Endothelial cell (in vitro differentiated cells): ENCODE data around the gene METTL23. TPM values are rescaled to one million over a fixed set of nuclear protein-coding genes. Genes with fewer than 3 reads are reported as not detected.
"Not testable (repeated sequence)": the region's sequence is repeated elsewhere in the genome, so short reads cannot be mapped to it uniquely, and the experiment has no call there.

ENCODE experiments used
- DNase-seq: peaks from one replicate; pipeline ENCODE4 v3.0.0; 2021; ENCODE audit warnings: low spot score
- H3K27ac Mint-ChIP-seq: one replicate; pipeline ENCODE4 v1.8.0; 2021; ENCODE audit warnings: mixed read lengths, inconsistent platforms; ENCODE audit not compliant: unreplicated experiment
- H3K27me3 Mint-ChIP-seq: one replicate; pipeline ENCODE4 v1.8.0; 2021; ENCODE audit warnings: mild to moderate bottlenecking, moderate library complexity, mixed read lengths, inconsistent platforms; ENCODE audit not compliant: unreplicated experiment
- H3K36me3 Mint-ChIP-seq: one replicate; pipeline ENCODE4 v1.8.0; 2021; ENCODE audit warnings: mild to moderate bottlenecking, low read depth, mixed read lengths, inconsistent platforms; ENCODE audit not compliant: unreplicated experiment
- H3K4me1 Mint-ChIP-seq: one replicate; pipeline ENCODE4 v1.8.0; 2021; ENCODE audit warnings: mild to moderate bottlenecking, mixed read lengths, inconsistent platforms; ENCODE audit not compliant: unreplicated experiment
- H3K4me3 Mint-ChIP-seq: one replicate; pipeline ENCODE4 v1.8.0; 2021; ENCODE audit warnings: mild to moderate bottlenecking, mixed read lengths, inconsistent platforms; ENCODE audit not compliant: unreplicated experiment
- H3K9me3 Mint-ChIP-seq: one replicate; pipeline ENCODE4 v1.8.0; 2021; ENCODE audit warnings: mixed read lengths, inconsistent platforms; ENCODE audit not compliant: unreplicated experiment
- total RNA-seq: library from RNA; stranded (reverse); fragmentation: NEBNext Ultra II Directional; extraction: Animal tissue kit (Norgen Biotek cat#: 25700); gene quantifications from one replicate; pipeline ENCODE4 v1.2.1, GENCODE V29; 2021; ENCODE audit not compliant: unreplicated experiment
- TF ChIP-seq, protein P1 (sequence below): fragments of 200-600 bp; sonication (generic); IDR thresholded peaks from one replicate; pipeline ENCODE4 v1.5.0; 2021; ENCODE audit warnings: antibody characterized with exemption; ENCODE audit not compliant: unreplicated experiment

Gene METTL23
- total RNA-seq, 1 donor from 2014 or later = 30.5 TPM

DNA sequence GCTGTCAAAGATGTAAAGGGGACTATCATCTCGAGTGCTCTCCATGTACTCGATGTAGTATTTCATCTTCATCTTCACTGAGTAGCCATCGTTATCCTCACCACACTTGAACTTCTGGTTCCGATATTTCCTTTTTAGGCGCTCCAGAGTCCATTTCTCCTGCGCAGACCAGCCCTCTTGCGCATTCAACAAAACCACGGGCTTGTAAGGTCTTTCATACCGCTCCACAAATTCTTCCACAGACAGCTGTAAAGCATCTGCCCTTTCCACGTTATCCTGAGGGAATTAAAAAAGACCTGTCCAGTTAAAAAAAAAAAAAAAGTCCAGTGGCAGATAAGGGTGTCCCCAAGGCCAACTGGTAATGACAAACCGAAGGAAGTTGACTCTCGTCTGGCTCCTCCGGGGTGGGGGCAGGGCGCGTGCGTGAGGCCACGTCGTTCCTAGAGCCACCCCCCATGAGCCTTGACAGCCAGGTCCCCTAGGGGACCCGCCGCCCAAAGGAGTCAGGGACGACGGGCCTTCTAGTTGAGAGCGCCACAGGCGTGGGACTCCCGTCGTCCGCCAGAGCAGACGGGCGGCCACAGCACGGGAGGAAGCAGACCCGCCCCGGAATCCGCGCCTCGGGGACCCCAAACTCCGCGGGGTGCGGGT, 934 bp upstream of the METTL23 start:
- no peaks in the 10 kb centered on the region for H3K9me3 Mint-ChIP-seq
- H3K4me1 Mint-ChIP-seq = peaks cover 15% of the 10 kb centered on the region
- no peak for DNase-seq
- H3K36me3 Mint-ChIP-seq = peaks cover 16% of the 10 kb centered on the region
- TF ChIP-seq, protein P1, sequence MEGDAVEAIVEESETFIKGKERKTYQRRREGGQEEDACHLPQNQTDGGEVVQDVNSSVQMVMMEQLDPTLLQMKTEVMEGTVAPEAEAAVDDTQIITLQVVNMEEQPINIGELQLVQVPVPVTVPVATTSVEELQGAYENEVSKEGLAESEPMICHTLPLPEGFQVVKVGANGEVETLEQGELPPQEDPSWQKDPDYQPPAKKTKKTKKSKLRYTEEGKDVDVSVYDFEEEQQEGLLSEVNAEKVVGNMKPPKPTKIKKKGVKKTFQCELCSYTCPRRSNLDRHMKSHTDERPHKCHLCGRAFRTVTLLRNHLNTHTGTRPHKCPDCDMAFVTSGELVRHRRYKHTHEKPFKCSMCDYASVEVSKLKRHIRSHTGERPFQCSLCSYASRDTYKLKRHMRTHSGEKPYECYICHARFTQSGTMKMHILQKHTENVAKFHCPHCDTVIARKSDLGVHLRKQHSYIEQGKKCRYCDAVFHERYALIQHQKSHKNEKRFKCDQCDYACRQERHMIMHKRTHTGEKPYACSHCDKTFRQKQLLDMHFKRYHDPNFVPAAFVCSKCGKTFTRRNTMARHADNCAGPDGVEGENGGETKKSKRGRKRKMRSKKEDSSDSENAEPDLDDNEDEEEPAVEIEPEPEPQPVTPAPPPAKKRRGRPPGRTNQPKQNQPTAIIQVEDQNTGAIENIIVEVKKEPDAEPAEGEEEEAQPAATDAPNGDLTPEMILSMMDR = no peak
- H3K4me3 Mint-ChIP-seq = peak overlapping the region; percentile 94
- H3K27me3 Mint-ChIP-seq = peaks cover 10% of the 10 kb centered on the region
- H3K27ac Mint-ChIP-seq = peak overlapping the region; percentile 81

DNA sequence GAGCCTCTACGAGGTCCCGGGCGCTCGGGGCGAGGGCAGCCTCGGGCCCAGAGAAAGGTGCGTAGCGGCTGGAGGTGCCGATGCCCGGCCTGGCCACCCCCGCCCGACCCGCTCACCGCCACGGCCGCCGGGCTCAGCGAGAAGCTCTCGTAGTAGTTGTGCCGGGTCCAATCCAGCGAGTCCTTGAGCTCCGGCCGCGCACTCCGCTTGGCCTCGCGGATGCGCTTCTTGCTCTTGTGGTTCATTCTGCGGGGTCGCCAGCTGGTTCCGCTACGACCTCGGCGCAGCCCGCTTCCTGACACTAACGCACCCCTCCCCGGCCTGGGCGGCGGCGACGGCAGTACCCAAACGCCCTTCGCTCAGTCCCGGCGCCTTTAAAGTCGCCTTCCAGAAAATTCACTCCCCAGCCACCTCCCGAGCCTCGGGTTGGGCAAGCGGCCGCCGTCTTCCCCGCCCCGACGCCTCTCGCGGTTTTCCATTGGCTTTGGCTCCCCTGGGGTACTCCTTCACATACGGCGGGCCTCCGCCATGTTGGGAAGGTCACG, 336 bp upstream of the METTL23 start, which contains the start of gene JMJD6:
Gene JMJD6, minus strand, starts transcription at position 376 of the 545 bp plus-strand sequence. Its CDS starts 131 bp downstream, at position 245.
- TF ChIP-seq, protein P1 = no peak
- Mint-ChIP-seq H3K27me3 (peaks cover 10% of the 10 kb centered on the region), H3K9me3 (no peaks in the 10 kb centered on the region), H3K27ac (peak within 1 kb of the TSS; percentile 97), H3K4me3 (peak within 1 kb of the TSS; percentile 95), H3K4me1 (peaks cover 15% of the 10 kb centered on the region), H3K36me3 (peaks cover 14% of the 10 kb centered on the region)
- DNase-seq = peak; percentile 88

DNA sequence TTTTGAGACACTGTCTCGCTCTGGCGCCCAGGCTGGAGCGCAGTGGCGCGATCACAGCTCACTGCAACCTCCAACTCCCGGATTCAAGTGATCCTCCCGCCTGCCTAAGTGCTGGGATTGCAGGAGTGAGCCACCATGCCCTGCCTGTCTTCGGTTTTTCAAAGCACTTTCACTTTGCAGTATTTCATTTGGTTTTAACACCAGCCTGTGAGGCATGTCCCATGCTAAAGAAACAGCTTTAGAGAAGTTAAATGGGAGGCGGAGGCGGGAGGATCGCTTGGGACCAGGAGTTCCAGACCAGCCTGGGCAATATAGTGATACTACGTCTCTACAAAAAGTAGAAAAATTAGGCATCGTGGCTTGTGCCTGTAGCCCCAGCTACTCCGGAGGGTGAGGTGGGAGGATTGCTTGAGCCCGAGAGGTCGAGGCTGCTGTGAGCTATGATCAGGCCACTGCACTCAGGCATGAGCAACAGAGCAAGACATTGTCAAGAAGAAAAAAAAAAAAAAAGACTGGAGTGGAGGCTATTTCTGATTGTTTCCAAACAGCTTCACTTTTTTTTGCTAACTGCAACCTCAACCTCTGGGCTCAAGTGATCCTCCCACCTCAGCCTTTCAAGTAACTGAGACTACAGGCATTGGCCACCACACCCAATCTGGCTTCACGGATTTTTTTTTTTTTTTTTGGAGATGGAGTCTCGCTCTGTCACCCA, 1.3 kb downstream of the METTL23 start:
- Mint-ChIP-seq H3K36me3 (peaks cover 5% of the 10 kb centered on the region), H3K4me3 (peak overlapping the region; percentile 95), H3K27me3 (peaks cover 10% of the 10 kb centered on the region), H3K27ac (peak overlapping the region; percentile 97), H3K9me3 (no peaks in the 10 kb centered on the region), H3K4me1 (peaks cover 15% of the 10 kb centered on the region)
- TF ChIP-seq, protein P1 = no peak
- no peak for DNase-seq

DNA sequence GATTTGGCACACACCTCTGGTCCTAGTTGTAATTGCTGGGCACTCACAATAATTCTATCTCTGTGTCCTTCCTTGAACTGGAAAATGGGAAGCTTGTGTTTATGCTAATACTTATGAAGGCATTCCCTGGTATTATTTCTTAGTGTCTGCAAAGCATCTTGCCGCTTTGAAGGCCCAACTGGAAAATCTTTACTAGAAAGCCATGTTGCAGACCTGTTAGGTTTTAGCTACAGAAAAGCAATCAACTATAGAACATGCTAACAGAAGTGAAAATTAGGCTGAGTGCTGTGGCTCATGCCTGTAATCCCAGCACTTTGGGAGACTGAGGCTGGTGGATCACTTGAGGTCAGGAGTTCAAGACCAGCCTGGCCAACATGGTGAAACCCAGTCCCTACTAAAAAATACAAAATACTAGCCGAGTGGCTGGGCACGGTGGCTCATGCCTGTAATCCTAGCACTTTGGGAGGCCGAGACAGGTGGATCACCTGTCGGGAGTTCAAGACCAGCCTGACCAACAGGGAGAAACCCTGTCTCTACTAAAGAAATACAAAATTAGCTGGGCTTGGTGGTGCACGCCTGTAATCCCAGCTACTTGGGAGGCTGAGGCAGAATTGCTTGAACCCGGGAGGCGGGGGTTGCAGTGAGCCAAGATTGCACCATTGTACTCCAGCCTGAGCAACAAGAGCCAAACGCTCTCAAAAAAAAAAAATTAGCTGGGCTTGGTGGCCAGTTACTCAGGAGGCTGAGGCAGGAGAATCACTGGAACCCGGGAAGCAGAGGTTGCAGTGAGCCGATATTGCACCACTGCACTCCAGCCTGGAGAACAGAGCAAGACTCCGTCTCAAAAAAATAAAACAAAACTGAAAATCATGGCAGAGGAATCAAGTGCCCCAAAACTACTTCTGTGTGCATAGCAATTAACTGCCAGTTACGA, 5.4 kb downstream of the METTL23 start:
- not testable (repeated sequence) for H3K9me3 Mint-ChIP-seq, H3K4me3 Mint-ChIP-seq, DNase-seq, H3K27ac Mint-ChIP-seq
- Mint-ChIP-seq H3K27me3 (peaks cover 14% of the 10 kb centered on the region), H3K36me3 (peaks cover 36% of the 10 kb centered on the region), H3K4me1 (peaks cover 36% of the 10 kb centered on the region)
